22Rv1 (cell line): ENCODE data around the gene CCSER1.

ENCODE experiments used
- CTCF ChIP-seq: fragments of 450-650 bp; IDR thresholded peaks from 2 replicates; pipeline ENCODE4 v1.5.1; 2017; ENCODE audit warnings: mild to moderate bottlenecking
- ZFX ChIP-seq: fragments of 450-650 bp; IDR thresholded peaks from 2 replicates; pipeline ENCODE4 v1.6.1; 2017; ENCODE audit warnings: antibody characterized with exemption, borderline replicate concordance

GRCh38 chr4:91127192-91127591 lies 1000.0 kb downstream of the CCSER1 start:
- no peak for TF ChIP-seq CTCF
- TF ChIP-seq ZFX, result no peak
